ENCODE results near the gene SNTG2.
"Not testable (repeated sequence)": the region's sequence is repeated elsewhere in the genome, so short reads cannot be mapped to it uniquely, and the experiment has no call there.

Gene SNTG2

GRCh38 chr2:1394709-1395408 lies 444.2 kb downstream of the SNTG2 start:
- DNase-seq: no peak

- DNase-seq: no peak
These were observed 446.7 kb downstream of the SNTG2 start for GRCh38 chr2:1397350-1397749.

- DNase-seq: no peak
These were observed 447.5 kb downstream of the SNTG2 start for GRCh38 chr2:1398191-1398590.

GRCh38 chr2:1400943-1401735 lies 450.5 kb downstream of the SNTG2 start:
- DNase-seq: no peak

GRCh38 chr2:1402064-1402463 lies 451.4 kb downstream of the SNTG2 start:
- DNase-seq: no peak

- no peak for DNase-seq
These were observed 452.9 kb downstream of the SNTG2 start for GRCh38 chr2:1403565-1403964.

- DNase-seq: no peak
These were observed 454.5 kb downstream of the SNTG2 start for GRCh38 chr2:1405124-1405523.

GRCh38 chr2:1405967-1406366 lies 455.3 kb downstream of the SNTG2 start:
- DNase-seq: no peak

- DNase-seq: no peak
These were observed 455.8 kb downstream of the SNTG2 start for GRCh38 chr2:1406434-1406833.

- DNase-seq: no peak
These were observed 457.5 kb downstream of the SNTG2 start for GRCh38 chr2:1407950-1408675.

GRCh38 chr2:1413156-1413710 lies 462.6 kb downstream of the SNTG2 start, which contains the start of gene TPO:
TSS of gene TPO (plus strand) at chr2:1413463. CDS start at chr2:1414409, 946 bp downstream.
- no peak for DNase-seq

- DNase-seq: no peak
These were observed 463.5 kb downstream of the SNTG2 start for GRCh38 chr2:1414121-1414520.

- not testable (repeated sequence) for DNase-seq
These were observed 464.3 kb downstream of the SNTG2 start for GRCh38 chr2:1414901-1415300.

- DNase-seq: no peak
These were observed 464.9 kb downstream of the SNTG2 start for GRCh38 chr2:1415501-1415900.
